Thyroid gland (tissue), 4 donors: ENCODE measurements around the gene KIF3B. TPM values are rescaled to one million over a fixed set of nuclear protein-coding genes. Genes with fewer than 3 reads are reported as not detected.

Experiments used
- DNase-seq, 2 donors: peaks; one replicate each; pipeline ENCODE4 v3.0.0-alpha.2; 2019
- H3K27ac ChIP-seq, 3 donors: fragments of 200-600 bp; sonication (generic); 1 replicate in 2 of 3; 2 replicates in 1 of 3; pipeline ENCODE4 v1.5.1; 2016 to 2019; ENCODE audit warnings: mild to moderate bottlenecking in 1 of 3, moderate library complexity in 1 of 3
- H3K27me3 ChIP-seq: fragments of 200-600 bp; sonication (generic); one replicate; pipeline ENCODE4 v1.5.1; 2019
- H3K36me3 ChIP-seq, 2 donors: fragments of 200-600 bp; sonication (generic); one replicate each; pipeline ENCODE4 v1.5.1; 2016 to 2019
- H3K4me1 ChIP-seq, 2 donors: fragments of 200-600 bp; sonication (generic); one replicate each; pipeline ENCODE4 v1.5.1; 2017 to 2019
- H3K4me3 ChIP-seq, 3 donors: fragments of 200-600 bp; sonication (generic); replicated peaks in 1 of 3; 1 replicate in 2 of 3; 2 replicates in 1 of 3; pipeline ENCODE4 v1.5.1; 2016; ENCODE audit warnings: mild to moderate bottlenecking in 1 of 3
- H3K9me3 ChIP-seq: fragments of 200-600 bp; sonication (generic); one replicate; pipeline ENCODE4 v1.5.1; 2017
- CTCF ChIP-seq, 6 experiments: fragments of 200-600 bp in 3 of 6; fragments of 450-650 bp in 3 of 6; sonication (generic) in 3 of 6; IDR thresholded peaks; one replicate each; pipeline ENCODE4 v1.5.1; 2016 to 2019; ENCODE audit warnings: antibody characterized with exemption in 6 of 6, mild to moderate bottlenecking in 2 of 6, inconsistent platforms in 1 of 6, moderate library complexity in 1 of 6
- POLR2A ChIP-seq, 2 donors: fragments of 450-650 bp; IDR thresholded peaks; one replicate each; pipeline ENCODE4 v1.6.1; 2017; ENCODE audit warnings: antibody characterized with exemption in 2 of 2, mild to moderate bottlenecking in 2 of 2, moderate library complexity in 1 of 2
- WGBS, 2 donors: methylation state at CpG; one replicate each; pipeline ENCODE4 v1.1.5; 2017; 5-methylcytosine and 5-hydroxymethylcytosine counted together
- intact Hi-C: fragments of 100-400 bp; cut with DNase I; formaldehyde crosslinking; loops from one replicate; pipeline ENCODE4 v1.15.1; 2023
- total RNA-seq, 4 donors: library from RNA; depleted of rRNA; stranded (reverse); fragments of >200 nt; gene quantifications; one replicate each; pipeline ENCODE4 v1.2.3, GENCODE V29; 2016

Gene KIF3B
- total RNA-seq, 4 donors from 2014 or later, result 31.0 to 35.5 (median 32.7) TPM

- H3K4me1 ChIP-seq, result peaks cover 0 to 4% of the 10 kb centered on the region in 2 donors
- 92 to 93% methylated on average over 3 of the region's 3 CpGs for WGBS, 2 donors
- H3K27me3 ChIP-seq, result no peaks in the 10 kb centered on the region
- TF ChIP-seq CTCF (IDR thresholded peaks at IDR 0.05) (no peak), POLR2A (IDR thresholded peaks at IDR 0.05) (no peak)
- H3K4me3 ChIP-seq, result no peak overlapping the region
- H3K9me3 ChIP-seq, result no peaks in the 10 kb centered on the region
- DNase-seq, result no peak
- no peak overlapping the region for H3K27ac ChIP-seq
- intact Hi-C loops, result no loop called here
- H3K36me3 ChIP-seq, result no peaks in the 10 kb centered on the region
Measured at GRCh38 chr20:32348207-32348606, 70.8 kb downstream of the KIF3B start.

DNA sequence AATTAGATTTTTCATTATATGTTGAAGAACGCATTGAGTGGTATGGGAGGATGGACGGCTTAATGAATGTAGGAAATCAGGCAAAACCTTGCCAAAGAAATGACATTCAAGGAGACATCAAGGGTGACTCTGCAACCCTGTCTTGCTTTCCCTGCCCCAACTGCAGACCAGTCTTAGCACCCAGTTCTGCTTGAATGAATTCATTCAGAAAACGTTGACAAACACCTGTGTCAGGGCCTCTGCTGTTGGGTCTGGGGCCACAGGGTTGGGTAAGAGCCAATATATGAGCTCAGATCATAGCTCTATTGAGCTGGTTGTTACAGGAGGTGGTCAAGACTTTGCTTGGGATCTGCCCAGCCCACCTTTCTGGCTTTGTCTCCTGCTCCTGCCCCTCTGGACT lies 73.0 kb downstream of the KIF3B start:
- intact Hi-C loops, result loop anchor here (10.0 kb wide), 1 partner anchor 104 kb away; no protein-coding TSS in a partner anchor
- H3K4me1 ChIP-seq, result peaks cover 0 to 4% of the 10 kb centered on the region in 2 donors
- H3K27me3 ChIP-seq, result no peaks in the 10 kb centered on the region
- H3K36me3 ChIP-seq, result no peaks in the 10 kb centered on the region
- no peak for DNase-seq
- WGBS, 2 donors, result 77 to 78% methylated on average over 3 of the region's 3 CpGs
- no peak for TF ChIP-seq CTCF (IDR thresholded peaks at IDR 0.05)
- TF ChIP-seq POLR2A (IDR thresholded peaks at IDR 0.05), result no peak
- no peak overlapping the region for H3K4me3 ChIP-seq
- no peak overlapping the region for H3K27ac ChIP-seq
- no peaks in the 10 kb centered on the region for H3K9me3 ChIP-seq

DNA sequence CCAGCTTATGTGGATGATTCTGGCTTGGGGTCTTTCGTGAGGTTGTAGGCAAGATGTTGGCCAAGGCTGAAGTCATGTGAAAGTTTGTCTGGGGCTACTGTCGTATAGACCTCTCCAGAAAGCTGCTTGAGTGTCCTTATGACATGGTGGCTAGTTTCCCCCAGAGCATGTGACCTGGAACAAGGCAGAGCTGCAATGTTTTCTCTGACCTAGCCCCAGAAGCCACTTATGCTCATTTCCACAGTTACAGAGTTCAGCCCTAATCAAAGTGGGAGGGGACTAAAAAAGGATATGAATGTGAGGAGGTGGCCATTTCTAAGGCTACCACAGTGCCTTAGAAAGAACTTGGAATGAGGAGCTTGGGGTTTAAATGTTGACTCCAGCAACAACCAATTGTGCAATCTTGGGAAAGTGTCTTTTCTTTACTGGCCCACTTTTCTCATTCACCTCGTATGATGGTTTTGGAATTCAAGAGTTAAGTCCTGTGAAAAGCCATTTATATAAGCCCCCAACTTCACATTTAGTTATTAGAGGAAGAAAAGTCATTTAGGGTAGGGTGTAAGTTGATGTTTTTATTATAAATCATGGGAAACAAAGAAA lies 74.8 kb downstream of the KIF3B start:
- H3K4me3 ChIP-seq, result no peak overlapping the region
- no peaks in the 10 kb centered on the region for H3K27me3 ChIP-seq
- 58 to 69% methylated on average over 3 of the region's 3 CpGs for WGBS, 2 donors
- H3K9me3 ChIP-seq, result no peaks in the 10 kb centered on the region
- DNase-seq, result no peak
- H3K27ac ChIP-seq, result no peak overlapping the region
- H3K36me3 ChIP-seq, result no peaks in the 10 kb centered on the region
- peaks cover 4 to 15% of the 10 kb centered on the region in 2 donors for H3K4me1 ChIP-seq
- intact Hi-C loops, result loop anchor here (10.0 kb wide), 1 partner anchor 103 kb away; no protein-coding TSS in a partner anchor
- no peak for TF ChIP-seq POLR2A (IDR thresholded peaks at IDR 0.05)
- no peak for TF ChIP-seq CTCF (IDR thresholded peaks at IDR 0.05)

GRCh38 chr20:32353848-32354496 lies 76.5 kb downstream of the KIF3B start:
- WGBS, 2 donors, result 86 to 90% methylated on average over 6 of the region's 6 CpGs

More at GRCh38 chr20:32353848-32354496, 76.5 kb downstream of the KIF3B start:
- H3K36me3 ChIP-seq, result no peaks in the 10 kb centered on the region
- intact Hi-C loops, result loop anchor here (10.0 kb wide), 1 partner anchor 101 kb away; no protein-coding TSS in a partner anchor
- no peaks in the 10 kb centered on the region for H3K9me3 ChIP-seq
- no peaks in the 10 kb centered on the region for H3K27me3 ChIP-seq
- no peak for DNase-seq
- no peak overlapping the region for H3K4me3 ChIP-seq
- TF ChIP-seq CTCF (IDR thresholded peaks at IDR 0.05) (no peak), POLR2A (IDR thresholded peaks at IDR 0.05) (no peak)
- peaks cover 7 to 20% of the 10 kb centered on the region in 2 donors for H3K4me1 ChIP-seq
- H3K27ac ChIP-seq, result no peak overlapping the region
